ENCODE results near the gene KLF2.

KLF2 gene

DNA sequence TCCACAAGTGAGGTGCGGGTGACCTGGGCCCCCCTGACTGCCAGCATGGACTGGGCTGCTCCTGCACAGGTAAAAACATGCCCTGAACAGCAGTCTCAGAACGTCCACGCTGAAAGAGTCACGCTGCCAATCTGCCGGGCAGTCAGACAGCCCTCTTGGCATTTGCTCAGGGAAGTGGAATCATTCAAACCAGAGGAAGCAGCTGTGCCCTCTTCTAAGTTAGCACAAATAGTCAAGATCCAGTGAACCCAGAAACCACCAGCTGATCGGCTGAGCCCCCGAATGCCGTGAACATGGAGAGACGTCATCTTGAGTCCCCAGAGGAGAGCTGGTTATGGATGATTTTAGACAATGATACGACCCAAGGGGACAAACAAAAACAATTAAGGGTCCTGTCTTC, 34.4 kb downstream of the KLF2 start:
- no peak overlapping the region for H3K4me3 ChIP-seq (ENCODE audit: low read length)
- no peak for DNase-seq (ENCODE audit: low read depth, low spot score)

DNA sequence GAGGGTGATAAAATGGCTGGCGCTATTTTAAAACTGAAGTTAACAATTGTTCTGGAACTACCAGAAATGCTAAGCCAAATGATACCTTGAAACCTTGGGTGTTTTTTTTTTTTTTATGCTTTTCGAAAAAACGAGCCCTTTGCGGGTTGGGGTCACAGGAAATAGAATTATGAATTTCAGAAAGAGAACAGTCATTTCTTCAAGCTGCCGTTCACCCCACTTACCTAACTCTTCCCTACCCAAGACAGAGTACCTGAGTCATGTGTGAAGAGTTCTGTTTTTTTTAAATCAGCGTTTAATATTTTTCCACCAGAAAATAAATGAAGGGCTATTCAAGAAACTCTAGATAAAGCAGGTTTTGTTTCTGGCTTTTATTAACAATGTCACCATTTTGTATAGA, 35.3 kb downstream of the KLF2 start:
- no peak overlapping the region for H3K4me3 ChIP-seq (ENCODE audit: low read length)
- DNase-seq (ENCODE audit: low read depth, low spot score): no peak

DNA sequence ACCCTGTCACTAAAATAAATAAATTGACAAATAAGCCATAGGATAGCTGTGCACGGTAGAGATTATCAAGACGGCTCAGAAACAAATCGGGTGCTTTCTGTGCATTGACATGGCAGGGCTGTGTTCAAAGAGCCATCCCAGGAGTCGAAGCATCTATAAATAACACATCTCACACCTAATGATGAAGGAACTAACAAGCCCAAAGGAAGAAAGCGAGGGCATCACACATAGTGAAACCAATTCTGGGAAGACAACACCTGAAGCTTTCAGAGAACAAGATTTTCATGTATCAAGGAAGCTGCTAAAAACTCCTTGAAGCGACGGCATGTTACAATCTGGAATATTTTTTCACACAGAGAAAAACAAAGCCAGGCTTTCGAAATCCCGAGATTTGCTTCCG, 36.1 kb downstream of the KLF2 start:
- no peak overlapping the region for H3K4me3 ChIP-seq (ENCODE audit: low read length)
- DNase-seq (ENCODE audit: low read depth, low spot score): no peak

DNA sequence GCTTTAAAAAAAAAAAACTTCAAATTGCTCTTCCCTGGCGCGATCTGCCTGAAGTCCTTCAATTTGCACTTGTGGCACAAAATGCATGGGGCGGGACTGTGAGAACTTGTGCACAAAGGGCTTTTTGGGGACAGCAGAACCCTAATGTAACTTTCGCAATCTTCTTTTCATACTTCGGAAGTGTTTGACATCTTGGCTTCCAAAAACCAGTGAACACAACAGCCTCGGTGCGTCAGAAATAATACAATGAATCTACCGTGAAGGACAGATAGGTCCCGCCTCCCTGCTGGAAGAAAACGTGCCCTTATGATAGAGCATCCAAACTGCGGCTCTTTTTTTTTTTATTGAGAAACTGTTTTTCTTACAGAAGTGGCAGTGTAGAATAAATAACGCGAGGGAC, 36.6 kb downstream of the KLF2 start:
- no peak for DNase-seq (ENCODE audit: low read depth, low spot score)
- H3K4me3 ChIP-seq (ENCODE audit: low read length): no peak overlapping the region

DNA sequence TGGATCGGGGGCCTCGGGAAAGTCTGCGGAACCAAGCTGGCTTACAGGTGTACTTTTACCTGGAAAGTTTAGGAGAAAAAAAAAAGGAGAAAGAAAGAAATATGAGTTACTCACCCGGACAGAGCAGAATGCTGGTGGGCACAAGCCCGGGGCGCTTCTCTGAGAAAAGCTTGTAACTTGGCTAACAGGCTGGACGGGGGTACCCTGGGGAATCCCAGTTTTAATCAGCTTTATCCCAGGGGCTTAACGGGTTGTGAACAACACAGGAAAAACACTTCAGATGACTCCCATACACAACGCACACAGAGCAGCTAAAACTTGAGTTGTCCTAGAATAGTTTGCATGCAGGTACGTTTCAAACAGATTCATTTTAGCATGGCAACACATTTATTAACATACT, 37.3 kb downstream of the KLF2 start:
- DNase-seq (ENCODE audit: low read depth, low spot score): no peak
- no peak overlapping the region for H3K4me3 ChIP-seq (ENCODE audit: low read length)

DNA sequence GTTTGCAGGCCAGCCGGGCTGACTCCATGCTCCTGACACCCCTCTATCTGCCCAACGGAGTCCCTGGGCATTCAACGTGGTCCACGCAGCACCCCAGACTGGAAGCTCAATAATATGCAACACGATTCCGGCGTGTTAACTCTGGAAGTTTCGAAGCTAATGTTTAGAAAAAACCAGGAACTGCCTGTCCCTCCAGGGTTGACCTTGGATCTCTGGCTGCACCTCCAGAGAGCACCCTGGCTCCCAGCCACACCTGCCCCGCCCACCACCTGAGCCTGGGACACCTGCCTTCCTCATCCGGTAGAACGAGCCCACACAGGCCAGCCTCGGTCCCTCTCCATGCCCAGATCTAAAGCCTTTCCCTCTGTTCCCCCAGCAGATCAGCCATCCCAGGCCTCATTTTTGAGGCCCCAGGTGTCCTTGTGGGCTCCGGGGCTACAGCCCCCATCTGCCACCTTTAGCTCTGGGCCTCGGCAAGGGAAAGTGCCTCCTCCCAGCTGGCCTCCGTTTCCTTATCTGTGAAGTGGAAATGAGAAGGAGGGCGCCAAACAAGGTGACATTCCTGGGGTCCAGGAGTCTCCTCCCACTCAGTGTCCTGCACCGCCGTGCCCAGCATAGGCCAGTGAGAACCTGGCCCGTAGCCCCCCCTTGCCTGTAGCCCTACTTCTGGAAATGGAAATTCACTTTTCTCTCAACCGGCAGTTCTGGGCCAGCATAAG, 38.7 kb downstream of the KLF2 start:
- no peak for DNase-seq (ENCODE audit: low read depth, low spot score)
- H3K4me3 ChIP-seq (ENCODE audit: low read length): no peak overlapping the region

DNA sequence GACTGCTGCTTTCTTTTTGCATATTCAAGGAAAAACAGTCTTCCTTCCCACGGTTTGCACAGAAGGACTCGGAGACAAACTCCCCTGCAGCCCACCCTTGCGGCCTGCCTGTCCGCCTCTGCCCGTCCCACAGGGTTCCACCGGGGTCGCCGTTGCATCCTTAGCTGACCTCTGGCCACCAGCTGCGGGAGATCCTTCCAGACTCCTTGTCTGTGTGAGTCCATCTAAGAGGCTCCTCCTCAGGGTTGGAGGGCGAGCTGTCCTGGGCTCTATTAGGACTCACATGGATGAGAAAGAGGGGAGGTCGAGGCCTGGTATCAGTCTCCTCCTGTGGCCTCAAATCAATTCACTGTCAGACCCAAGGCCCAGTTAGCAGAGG, 39.2 kb downstream of the KLF2 start:
- DNase-seq (ENCODE audit: low read depth, low spot score): no peak
- no peak overlapping the region for H3K4me3 ChIP-seq (ENCODE audit: low read length)

DNA sequence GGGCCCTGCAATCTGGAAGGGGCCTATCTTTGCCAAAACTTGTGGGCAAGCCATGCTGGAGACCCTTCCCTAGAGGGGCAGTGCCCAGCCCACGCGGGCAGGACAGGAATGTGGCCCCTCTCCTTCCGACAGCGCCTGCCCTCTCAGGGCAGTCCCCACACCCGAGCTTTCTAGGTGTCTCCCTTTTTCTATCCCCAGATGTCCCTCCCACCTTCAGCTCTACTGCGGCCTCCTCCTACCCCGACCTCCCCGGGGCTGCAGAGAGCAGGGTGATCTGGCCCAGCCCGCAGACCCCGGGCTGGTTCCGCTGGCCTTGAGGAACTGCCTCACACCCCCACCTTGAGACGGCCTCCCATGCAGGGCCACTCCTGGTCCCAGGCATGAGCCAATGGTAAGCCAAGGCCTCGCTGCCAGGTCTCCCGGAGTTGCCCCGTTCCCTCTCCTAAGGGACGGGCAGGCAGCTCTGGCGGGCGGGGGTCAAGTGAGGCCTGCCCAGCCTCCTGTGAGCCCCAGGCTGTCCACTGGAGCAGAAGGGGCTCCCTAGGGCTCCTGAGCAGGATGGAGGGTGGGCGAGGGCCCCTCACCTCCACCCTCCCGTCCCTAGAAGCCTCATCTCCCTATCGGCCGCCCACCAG, 39.7 kb downstream of the KLF2 start:
- no peak for DNase-seq (ENCODE audit: low read depth, low spot score)
- H3K4me3 ChIP-seq (ENCODE audit: low read length): no peak overlapping the region

DNA sequence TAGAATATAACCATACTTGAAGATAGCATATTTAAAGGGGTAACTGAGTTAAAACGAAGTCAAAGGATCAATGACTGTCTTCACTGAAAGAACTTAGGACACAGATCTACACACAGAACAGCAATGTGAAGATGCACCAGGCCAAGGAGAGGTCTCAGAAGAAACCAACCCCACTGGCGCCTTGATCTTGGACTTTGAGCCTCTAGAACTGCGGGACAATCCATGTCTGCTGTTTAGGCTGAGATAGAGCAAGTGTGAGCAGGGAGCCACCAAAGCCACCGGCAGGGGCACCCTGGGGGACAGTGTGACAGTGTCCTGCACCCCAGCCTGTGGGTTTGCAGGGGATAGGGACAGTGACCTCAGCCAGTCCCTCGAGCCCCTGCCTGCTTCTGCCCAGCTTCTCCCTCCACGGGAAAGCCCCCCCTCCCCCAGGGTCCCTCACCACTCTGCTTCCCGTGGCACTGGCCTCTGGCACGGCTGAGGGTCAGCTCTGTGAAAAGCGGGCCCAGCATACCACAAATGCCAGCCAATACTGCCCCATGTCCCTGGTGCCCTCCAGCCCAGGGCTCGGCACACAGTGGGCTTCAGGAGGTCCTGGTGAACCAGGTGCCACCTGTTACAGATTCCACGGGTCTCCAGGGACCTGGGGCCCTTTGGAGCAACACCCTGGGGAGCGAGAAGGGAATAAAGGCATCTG, 40.8 kb downstream of the KLF2 start:
- no peak overlapping the region for H3K4me3 ChIP-seq (ENCODE audit: low read length)
- DNase-seq (ENCODE audit: low read depth, low spot score): no peak

DNA sequence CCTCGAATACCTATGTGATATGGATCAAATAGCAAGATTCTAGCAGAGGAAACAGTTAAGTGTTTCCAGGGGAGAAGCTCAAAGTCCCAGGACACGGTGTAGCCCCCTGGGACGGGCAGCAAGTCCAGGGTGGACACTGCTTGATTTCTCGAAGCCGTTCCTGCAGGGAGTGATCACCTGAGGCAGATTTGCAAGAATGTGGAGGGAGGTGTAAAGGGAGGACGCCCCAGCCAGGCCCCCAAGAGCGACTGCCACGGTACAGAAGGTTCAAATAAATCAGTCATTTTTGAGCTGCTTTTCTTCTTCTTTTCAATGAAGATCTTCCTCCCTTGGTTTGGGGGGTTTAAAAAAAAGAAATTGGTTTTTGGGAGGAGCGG, 41.4 kb downstream of the KLF2 start:
- DNase-seq (ENCODE audit: low read depth, low spot score): no peak
- H3K4me3 ChIP-seq (ENCODE audit: low read length): peak overlapping the region; percentile 40

DNA sequence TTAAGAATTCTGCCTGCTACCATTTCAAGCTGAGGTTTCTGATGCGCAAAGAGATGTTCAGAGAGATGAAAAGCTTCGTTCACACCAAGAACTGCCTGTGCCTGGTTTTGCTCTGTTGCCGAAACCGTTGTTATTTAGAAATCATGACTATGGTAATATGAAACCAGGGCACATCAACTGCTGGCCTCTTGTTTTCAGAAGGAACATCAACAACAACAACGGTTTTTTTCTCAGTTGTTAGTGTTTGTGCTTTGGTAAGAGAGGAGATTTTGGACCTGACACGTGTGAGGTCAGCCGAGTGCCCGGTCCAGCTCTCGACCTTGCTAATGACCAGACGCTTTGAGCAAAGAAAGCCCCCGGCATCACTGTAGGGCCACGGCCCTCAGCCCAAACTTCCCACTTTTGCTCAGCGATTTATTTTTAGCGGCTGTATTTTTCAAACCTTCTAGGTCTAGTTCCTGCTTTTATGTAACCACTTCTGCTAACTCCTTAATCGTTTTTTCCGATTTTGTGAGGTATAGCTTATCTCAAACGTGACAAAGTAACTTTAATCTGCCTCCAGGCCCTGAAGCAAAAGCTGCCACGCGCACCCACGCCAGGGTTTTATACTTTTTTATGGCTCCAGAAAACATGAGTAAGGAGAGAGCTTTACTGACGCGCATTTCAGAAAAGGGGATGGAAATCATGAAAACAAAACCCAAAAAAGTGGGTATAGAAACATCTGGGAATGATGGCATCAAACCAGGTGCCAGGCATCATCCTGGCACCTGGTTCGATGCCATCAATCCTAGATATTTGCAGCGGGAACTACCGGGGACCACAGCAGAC, 42.0 kb downstream of the KLF2 start:
- H3K4me3 ChIP-seq (ENCODE audit: low read length): peak overlapping the region; percentile 40
- peak; percentile 73 for DNase-seq (ENCODE audit: low read depth, low spot score)

DNA sequence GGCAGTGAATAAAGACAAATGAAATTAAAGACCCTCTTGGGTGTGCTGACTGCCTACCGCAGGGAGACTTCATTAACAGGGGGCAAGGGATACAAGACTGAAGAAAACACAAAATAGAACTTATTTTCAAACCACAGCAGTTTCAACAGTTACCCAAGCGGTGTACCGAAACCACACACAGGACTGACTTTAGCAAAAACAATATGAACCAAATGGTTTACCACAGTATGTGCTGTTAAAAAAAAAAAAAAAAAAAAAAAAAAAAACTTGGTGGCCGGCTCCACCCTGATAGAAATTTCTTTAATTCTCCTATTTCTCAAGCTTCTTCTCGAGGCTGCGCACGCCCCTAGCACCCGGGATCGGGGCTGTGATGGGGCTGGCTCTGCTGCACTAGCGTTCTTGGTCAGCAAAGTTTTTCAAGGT, 42.6 kb downstream of the KLF2 start:
- peak overlapping the region; percentile 40 for H3K4me3 ChIP-seq (ENCODE audit: low read length)
- DNase-seq (ENCODE audit: low read depth, low spot score): peak; percentile 94

DNA sequence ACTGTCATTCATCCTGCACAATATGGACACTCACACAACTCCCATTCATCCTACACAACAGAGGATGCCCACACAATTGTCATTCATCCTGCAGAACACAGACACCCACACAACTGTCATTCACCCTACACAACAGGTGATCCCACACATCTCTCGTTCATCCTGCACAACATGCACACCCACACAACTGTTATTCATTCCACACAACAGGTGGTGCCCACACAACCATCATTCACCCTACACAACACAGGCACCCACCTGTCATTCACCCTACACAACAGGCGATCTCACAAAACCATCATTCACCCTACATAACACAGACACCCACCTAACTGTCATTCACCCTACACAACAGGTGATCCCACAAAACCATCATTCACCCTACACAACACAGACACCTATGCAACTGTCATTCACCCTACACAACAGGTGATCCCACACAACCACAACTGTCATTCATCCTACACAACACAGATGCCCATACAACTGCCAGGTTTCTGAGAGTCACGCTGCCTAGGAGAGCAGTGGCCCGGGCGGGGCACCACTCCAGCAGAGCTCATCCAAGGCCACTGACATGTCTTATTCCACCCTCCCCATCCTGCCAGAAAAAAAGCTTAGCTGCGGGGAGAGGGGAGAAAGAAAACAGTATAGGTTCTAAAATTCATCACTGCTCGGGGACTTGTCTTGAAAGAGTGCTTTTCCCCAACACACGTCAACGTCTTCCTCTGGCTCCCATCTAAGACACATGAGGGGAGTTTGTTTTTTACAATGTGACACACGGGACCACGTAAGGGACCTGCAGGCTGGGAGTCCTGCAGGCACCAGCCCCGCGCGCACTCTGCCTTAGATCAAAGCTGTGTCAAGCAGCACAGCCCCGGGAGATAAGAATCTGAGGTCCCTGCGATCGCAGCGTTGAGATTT, 44.0 kb downstream of the KLF2 start:
- peak overlapping the region; percentile 30 for H3K4me3 ChIP-seq (ENCODE audit: low read length)
- peak; percentile 71 for DNase-seq (ENCODE audit: low read depth, low spot score)

DNA sequence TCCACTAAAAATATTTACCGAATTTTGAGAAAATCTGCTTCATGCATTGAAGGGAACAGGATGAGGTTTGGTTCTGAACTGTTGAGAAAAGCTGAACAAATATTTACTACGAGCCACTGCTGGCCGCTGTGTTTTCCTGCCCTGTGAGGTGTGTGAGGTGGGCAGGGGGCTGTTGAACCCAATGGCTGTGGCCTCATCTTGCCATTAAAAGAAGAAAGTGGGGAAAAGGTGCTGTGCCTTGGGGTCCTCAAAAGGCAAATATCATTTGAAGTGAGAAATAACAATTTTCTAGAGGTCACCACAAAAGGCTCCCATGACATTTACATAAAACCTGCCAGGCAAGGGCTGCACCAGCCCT, 44.7 kb downstream of the KLF2 start:
- no peak for DNase-seq (ENCODE audit: low read depth, low spot score)
- H3K4me3 ChIP-seq (ENCODE audit: low read length): peak overlapping the region; percentile 30

DNA sequence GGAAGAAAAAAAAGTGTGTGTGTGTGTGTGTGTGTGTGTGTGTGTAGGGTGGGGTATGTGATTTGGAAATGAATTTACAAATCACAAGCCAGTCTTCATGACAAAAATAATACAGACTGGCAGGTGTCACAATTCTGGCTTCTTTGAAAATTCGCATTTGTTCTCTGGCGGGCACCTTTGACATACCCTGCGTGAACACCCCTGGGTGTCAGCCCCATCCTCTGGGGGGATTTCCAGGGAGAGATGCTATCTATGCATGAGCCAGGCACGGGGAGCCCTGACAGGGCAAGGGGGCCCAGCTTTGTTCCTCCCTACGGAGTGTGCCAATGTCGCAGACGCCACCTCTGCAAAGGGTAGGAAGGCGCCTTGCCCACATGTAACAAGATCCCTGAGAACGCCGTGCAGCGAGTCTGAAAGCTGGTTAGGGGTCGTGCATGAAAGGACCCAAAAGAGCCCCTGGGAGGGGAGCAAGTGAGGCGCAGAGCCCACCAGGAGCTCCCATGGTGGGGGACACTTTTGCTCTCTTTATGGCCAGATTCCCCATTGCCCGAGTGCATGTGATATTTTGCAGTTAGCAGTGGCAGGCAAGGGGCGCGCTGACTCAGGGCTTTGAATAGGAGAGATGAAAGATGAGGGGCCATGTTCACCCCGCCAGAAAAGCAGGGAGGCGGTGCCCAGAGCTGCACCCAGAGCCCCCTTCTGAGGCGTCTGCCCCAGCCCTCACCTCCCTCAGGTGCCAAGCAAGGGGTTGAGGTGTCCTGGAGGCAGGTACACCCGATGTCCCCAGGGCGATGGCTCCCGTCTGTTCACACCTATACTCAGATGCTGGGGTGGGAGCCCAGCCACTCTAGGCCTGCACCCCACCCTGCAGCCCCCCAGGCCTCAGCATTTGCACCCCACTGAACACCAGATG, 45.3 kb downstream of the KLF2 start:
- peak overlapping the region; percentile 39 for H3K4me3 ChIP-seq (ENCODE audit: low read length)
- DNase-seq (ENCODE audit: low read depth, low spot score): peak; percentile 43

DNA sequence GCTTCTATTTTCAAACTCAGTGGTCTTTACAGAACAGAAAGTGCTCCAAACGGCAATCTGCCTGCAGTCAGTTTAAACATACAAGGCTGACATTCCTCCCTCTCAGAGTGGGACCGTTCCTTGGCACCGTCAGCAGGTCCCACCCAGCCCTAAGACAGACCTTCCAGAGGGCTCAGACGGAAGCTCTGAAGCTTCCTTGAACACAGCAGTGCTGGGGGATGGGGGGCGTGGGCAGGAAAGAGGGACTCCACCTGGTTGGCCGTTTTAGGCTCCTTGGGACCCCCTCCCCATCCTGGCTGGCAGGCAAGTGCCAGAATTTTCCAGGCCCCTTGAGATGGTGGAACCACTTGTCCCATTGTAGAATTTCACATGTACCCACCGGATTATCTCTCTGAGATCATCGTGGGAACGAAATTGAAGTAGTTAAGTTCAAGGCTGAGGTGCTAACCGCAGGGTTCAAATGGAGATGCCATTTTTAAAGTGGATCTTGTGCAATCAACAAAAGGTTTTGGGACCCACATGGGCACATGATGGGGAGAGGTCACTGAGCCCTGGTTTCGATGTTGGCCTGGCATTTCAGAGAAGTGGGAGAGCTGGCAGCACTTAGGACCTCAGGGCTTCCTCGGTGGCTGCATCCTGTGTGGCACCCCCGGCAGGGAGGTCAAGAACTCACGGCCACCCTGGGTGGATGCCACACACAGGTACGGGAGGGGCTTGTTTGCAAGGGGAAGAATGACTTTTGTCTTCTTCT, 46.2 kb downstream of the KLF2 start:
- peak overlapping the region; percentile 39 for H3K4me3 ChIP-seq (ENCODE audit: low read length)
- peak; percentile 83 for DNase-seq (ENCODE audit: low read depth, low spot score)

DNA sequence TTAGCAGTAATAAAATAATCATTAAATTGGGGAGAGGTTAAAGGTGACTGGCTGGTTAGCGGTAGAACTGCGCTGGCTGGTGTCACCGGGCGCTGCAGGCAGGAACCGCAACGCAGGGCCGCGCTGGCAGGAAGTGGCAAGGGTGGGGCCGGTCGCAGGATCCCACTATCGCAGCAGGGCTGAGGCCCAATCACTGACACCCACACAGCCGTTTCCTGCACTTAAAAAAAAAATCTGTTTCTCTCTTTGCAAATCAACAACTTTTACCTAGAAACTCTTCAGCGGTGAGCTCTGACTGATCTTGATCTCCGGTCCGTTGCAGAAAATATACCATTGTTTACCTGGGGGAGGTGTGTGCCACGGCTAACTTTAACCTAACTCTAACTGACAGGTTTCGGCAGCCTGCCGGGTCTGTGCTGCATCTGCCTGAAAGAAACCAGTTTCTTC, 46.9 kb downstream of the KLF2 start:
- peak; percentile 94 for DNase-seq (ENCODE audit: low read depth, low spot score)
- peak overlapping the region; percentile 39 for H3K4me3 ChIP-seq (ENCODE audit: low read length)

All from Jurkat, Clone E6-1 (cell line).